Activated naive CD4-positive, alpha-beta T cell treated with anti-CD3 and anti-CD28 coated beads, Interleukin-2, amount 50 U/mL, for 72 hours (primary cell): ENCODE measurements around the gene BSND. TPM values are rescaled to one million over a fixed set of nuclear protein-coding genes. Genes with fewer than 3 reads are reported as not detected.
A peak's percentile ranks its signal among the peaks of the same experiment; 100 is the strongest.
"Not testable (repeated sequence)": the region's sequence is repeated elsewhere in the genome, so short reads cannot be mapped to it uniquely, and the experiment has no call there.

Experiments used
- ATAC-seq, 2 donors: fragments of 150-1000 bp; cut with Tn5 transposase; 2 replicates each; pipeline ENCODE4 v1.10.0; 2021; ENCODE audit warnings: mild to moderate bottlenecking in 2 of 2, moderate library complexity in 2 of 2
- DNase-seq, 2 donors: peaks; one replicate each; pipeline ENCODE4 v3.0.0; 2021 to 2022; ENCODE audit warnings: low spot score in 2 of 2
- H3K27ac Mint-ChIP-seq, 2 donors: one replicate each; pipeline ENCODE4 v1.8.0; 2022; ENCODE audit warnings: mild to moderate bottlenecking in 2 of 2, mixed read lengths in 2 of 2
- H3K36me3 Mint-ChIP-seq, 2 donors: one replicate each; pipeline ENCODE4 v1.8.0; 2022; ENCODE audit warnings: mixed read lengths in 2 of 2
- H3K9me3 Mint-ChIP-seq, 2 donors: one replicate each; pipeline ENCODE4 v1.8.0; 2022; ENCODE audit warnings: mixed read lengths in 2 of 2
- total RNA-seq, 2 donors: library from RNA; stranded (reverse); gene quantifications; one replicate each; pipeline ENCODE4 v1.2.3, GENCODE V29; 2022

BSND gene
- total RNA-seq, 2 donors from 2014 or later = 0.12 TPM; not detected in 1

DNA sequence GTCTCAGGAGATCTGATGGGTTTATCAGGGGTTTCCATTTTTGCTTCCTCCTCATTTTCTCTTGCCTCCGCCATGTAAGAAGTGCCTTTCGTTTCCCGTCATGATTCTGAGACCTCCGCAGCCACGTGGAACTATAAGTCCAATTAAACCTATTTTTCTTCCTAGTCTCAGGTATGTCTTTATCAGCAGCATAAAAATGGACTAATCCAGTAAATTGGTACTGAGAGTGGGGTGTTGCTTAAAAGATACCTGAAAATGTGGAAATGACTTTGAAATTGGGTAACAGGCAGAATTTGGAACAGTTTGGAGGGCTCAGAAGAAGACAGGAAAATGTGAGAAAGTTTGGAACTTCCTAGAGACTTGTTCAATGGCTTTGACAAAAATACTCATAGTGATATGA lies 32.4 kb downstream of the BSND start:
- H3K9me3 Mint-ChIP-seq, DNase-seq, ATAC-seq, H3K27ac Mint-ChIP-seq, H3K36me3 Mint-ChIP-seq: not testable (repeated sequence)

DNA sequence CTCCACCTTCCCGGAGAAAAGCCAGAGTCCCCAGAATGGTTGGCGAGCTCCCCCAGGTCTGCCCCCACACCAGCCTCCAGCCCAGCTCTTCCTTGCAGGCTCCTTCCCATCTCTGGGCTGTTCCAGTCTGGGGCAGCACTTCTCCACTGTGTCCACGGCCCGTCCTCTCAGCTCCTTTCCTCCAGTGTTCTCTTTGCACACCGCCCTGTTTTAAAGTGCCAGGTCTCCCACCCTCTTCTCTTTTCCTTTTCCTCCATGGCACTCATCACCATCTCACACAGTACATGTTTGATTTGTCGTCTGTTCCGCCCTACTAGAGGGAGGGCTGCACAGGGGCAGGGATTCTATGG lies 34.5 kb downstream of the BSND start:
- ATAC-seq (no peak), DNase-seq (no peak)
- Mint-ChIP-seq H3K27ac (peak overlapping the region in 1 of 2 donors; percentile 75), H3K36me3 (no peaks in the 10 kb centered on the region), H3K9me3 (no peaks in the 10 kb centered on the region)

DNA sequence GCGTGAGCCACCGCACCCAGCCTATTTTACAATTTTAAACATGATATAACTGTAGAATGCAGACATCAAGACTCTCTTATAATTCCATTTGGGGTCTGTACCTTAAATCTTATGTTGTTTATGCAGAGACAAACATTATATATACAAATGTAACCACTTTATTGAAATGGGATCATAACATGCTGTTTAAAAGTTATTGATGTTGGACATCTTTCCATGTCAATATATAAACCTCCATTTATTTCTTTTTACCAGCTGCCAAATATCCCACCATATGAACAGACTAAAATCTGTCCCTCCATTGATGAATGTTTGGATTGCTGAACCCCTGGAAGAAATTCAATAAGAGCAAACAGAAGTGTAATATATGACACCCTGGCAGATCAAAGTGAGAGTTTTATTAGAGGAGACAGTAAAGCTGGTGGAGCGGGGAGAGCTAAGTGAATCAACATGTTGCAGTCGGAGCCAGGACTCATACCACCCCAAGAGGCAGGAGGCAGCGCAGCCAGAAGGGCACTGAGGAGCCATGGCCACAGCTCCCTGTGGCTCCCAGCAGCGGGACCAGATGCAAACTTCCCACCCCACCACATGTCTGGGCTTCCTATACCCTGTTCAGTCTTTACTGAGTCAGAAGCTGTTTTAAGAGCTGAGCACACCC lies 35.9 kb downstream of the BSND start:
- Mint-ChIP-seq H3K36me3 (no peaks in the 10 kb centered on the region), H3K9me3 (no peaks in the 10 kb centered on the region), H3K27ac (no peak overlapping the region)
- DNase-seq (no peak), ATAC-seq (no peak)

DNA sequence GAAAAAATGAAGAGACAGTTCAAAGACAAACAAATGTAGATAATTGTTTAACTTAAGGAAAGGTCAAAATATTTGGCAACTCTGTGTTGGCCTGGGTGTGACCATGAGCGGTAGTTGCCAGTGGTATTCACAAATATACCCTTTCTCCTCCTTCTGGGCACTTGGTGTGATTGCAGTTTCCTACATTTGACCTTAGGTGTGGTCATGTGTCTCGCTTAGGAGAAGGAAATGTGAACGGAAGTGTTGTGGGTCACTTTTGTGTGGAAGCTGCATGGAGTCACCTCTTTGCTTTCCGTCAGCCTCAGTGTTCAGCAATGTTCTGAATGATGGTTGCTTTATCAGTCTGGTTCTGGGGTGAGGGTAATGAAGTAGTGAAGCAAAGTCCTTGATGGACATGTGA lies 37.2 kb downstream of the BSND start:
- ATAC-seq (no peak), DNase-seq (no peak)
- Mint-ChIP-seq H3K36me3 (no peaks in the 10 kb centered on the region), H3K27ac (no peak overlapping the region), H3K9me3 (no peaks in the 10 kb centered on the region)

DNA sequence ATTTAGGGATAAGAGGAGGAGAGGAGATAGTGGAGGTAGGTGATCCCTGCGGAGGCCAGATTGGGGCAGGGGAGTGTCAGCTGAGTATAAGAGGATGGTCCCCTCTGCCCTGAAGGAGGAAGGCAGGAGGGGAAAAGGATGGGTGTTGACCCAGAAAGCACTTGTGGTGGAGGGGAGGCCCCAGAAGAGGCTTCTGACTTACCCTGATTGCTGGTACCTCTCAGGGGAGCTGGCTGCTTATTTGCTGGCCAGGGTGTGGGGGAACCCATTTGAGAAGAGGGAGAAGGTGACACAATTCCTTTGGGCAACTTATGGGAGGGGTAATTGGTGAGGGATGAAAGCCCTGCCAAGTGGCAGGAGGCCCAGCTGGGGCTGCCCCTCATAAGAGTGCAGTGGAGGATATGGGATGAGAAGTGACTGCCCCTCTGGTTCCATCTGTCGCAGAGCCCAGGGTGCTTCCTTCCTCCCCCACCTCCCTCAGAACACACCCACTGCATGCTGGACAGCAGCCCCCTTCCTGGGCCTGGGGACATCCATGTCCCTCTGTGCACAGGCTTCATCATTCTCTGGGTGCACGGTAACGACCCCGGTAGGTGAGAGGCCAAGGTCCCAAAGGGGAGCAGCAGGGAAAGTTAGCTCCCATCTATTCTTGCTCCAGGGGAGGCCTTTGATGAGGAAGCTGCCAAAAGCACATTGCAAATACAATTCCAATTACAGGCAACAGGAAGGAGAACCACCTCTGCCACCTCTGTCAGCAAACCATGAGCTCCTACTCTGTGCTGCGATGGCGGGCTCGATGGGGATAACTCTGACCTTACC lies 39.2 kb downstream of the BSND start:
- Mint-ChIP-seq H3K36me3 (no peaks in the 10 kb centered on the region), H3K27ac (no peak overlapping the region), H3K9me3 (no peaks in the 10 kb centered on the region)
- ATAC-seq = no peak
- DNase-seq = no peak

DNA sequence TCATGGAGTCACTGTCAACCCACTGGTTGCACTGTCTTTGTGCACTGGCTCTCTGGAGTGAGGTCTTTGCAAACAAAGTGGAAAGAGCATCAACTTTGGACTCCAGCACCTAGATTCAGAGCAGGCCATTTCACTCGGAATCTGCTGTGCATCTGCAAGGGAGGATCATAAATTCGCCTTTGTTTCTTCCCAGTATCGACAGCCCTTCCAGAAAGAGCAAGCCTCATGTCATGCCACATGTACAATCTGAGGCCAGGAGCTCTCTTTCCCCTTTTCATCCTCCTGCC lies 39.8 kb downstream of the BSND start:
- H3K36me3 Mint-ChIP-seq = no peaks in the 10 kb centered on the region

DNA sequence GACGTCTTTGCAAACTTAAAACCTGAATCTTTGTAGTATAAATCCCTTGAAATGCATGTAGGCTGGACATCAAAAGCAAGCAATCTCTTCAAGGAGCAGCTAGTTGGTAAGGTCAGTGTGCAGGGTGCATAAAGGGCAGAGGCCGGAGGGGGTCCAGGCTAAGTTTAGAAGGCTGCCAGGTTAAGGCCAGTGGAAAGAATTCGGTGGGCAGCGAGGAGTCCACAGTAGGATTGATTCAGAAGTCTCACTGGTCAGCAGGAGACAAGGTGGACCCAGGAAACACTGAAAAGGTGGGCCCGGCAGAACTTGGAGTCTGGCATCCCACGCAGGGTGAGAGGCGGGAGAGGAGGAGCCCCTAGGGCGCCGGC lies 40.2 kb downstream of the BSND start:
- DNase-seq (no peak), ATAC-seq (no peak)
- H3K36me3 Mint-ChIP-seq = no peaks in the 10 kb centered on the region
- no peaks in the 10 kb centered on the region for H3K9me3 Mint-ChIP-seq
- H3K27ac Mint-ChIP-seq = no peak overlapping the region

More for the DNA sequence above, 39.8 kb downstream of the BSND start:
- Mint-ChIP-seq H3K27ac (no peak overlapping the region), H3K9me3 (no peaks in the 10 kb centered on the region)
- DNase-seq (no peak), ATAC-seq (no peak)

DNA sequence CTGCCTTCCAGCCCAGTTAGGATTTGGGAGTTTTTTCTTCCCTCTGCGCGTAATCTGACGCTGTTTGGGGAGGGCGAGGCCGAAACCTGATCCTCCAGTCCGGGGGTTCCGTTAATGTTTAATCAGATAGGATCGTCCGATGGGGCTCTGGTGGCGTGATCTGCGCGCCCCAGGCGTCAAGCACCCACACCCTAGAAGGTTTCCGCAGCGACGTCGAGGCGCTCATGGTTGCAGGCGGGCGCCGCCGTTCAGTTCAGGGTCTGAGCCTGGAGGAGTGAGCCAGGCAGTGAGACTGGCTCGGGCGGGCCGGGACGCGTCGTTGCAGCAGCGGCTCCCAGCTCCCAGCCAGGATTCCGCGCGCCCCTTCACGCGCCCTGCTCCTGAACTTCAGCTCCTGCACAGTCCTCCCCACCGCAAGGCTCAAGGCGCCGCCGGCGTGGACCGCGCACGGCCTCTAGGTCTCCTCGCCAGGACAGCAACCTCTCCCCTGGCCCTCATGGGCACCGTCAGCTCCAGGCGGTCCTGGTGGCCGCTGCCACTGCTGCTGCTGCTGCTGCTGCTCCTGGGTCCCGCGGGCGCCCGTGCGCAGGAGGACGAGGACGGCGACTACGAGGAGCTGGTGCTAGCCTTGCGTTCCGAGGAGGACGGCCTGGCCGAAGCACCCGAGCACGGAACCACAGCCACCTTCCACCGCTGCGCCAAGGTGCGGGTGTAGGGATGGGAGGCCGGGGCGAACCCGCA lies 40.8 kb downstream of the BSND start, which contains the start of gene PCSK9:
PCSK9 (plus strand) TSS at position 207 of the 741 bp plus-strand sequence; CDS start at position 497, 290 bp downstream.
- no peak for DNase-seq
- Mint-ChIP-seq H3K36me3 (no peaks in the 10 kb centered on the region), H3K27ac (no peak within 1 kb of the TSS), H3K9me3 (no peaks in the 10 kb centered on the region)
- ATAC-seq = peak in 1 of 2 donors; percentile 54

DNA sequence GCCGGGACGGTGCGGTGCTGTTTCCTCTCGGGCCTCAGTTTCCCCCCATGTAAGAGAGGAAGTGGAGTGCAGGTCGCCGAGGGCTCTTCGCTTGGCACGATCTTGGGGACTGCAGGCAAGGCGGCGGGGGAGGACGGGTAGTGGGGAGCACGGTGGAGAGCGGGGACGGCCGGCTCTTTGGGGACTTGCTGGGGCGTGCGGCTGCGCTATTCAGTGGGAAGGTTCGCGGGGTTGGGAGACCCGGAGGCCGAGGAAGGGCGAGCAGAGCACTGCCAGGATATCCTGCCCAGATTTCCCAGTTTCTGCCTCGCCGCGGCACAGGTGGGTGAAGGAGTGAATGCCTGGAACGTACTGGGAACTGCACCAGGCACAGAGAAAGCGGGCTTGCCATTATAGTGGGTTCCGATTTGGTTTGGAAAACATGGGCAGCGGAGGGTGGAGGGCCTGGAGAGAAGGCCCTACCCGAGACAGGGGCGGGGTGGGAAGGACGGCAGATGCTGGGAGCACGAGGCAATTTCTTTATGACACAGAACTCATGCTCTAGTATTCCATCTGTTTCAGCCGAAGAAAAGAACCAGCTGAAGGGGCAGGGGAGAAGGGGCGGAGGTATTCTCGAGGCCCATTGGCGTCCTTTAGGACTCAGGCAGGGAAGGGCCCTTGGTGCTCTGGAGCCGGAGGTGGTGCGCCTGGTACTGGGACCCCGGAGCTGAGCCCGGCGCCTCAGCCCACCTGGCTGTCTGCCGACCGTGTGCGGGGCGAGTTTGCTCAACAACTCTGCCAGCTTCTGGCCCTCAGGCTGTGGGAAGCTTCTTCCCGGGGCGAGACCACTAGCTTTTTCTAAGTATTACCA lies 41.6 kb downstream of the BSND start:
- Mint-ChIP-seq H3K9me3 (no peaks in the 10 kb centered on the region), H3K36me3 (no peaks in the 10 kb centered on the region), H3K27ac (no peak overlapping the region)
- no peak for DNase-seq
- no peak for ATAC-seq

DNA sequence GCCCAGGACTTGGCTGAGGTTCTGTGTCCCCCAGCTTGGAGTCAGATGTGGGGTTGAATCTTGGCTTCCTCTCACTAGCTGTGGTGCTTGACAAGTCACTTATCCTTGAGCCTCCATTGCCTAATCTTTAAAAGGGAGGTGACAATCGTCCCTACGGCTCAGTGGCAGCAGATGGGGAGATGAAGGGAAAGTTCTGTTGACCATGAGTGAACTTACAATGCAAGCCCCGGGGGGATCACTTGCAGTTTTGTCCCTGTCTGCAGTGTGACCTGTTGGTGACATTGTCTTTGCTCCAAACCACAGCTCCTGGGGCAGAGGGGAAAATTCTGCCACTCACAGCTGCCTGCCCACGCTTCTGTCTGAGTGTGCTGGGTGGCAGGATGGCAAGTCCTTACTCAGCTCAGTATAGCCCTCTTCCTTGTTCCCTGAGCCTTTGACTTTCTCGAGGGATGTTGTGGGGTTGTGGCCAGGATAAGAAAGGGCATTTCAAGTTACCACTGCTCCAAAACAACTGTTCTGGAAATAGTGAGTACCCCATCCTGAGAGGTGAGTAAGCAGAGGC lies 42.3 kb downstream of the BSND start:
- H3K9me3 Mint-ChIP-seq = no peaks in the 10 kb centered on the region
- ATAC-seq = peak in 1 of 2 donors; percentile 9
- no peaks in the 10 kb centered on the region for H3K36me3 Mint-ChIP-seq
- no peak overlapping the region for H3K27ac Mint-ChIP-seq
- DNase-seq = no peak

DNA sequence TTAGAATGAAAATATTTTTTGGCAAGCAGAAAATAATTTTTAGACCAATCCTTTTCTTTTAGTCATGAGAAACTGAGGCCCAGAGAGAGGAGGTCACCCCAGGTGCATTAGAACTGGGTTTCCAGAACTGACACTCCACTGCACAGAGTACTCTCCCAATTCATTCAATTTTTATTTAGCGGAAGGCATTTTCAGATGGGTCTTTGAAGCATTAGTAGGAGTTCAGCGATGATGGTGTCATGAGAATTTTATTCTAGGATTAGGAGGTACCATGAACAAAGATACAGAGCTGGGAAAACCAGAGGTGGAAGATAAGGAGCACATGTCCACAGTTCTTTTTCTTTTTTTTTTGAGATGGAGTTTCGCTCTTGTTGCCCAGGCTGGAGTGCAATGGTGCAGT lies 42.9 kb downstream of the BSND start:
- H3K9me3 Mint-ChIP-seq = no peaks in the 10 kb centered on the region
- no peaks in the 10 kb centered on the region for H3K36me3 Mint-ChIP-seq
- DNase-seq (no peak), ATAC-seq (no peak)
- H3K27ac Mint-ChIP-seq = no peak overlapping the region

DNA sequence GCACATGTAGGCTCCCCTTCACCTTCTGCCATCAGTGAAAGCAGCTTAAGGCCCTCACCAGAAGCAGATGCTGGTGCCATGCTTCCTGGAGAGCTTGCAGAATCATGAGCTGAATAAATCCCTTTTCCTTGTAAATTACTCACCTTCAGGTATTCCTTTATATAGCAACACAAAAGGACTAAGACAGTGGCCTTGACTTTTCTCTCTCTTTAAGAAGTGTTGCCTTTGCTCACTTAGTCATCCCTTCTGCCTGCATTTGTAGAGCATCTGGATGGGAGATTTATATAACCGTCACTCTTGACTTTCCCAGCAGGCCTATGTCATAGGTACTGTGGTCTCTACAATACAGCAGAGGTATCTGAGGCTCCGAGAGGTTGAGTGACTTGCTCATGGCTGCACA lies 44.3 kb downstream of the BSND start:
- no peak overlapping the region for H3K27ac Mint-ChIP-seq
- H3K36me3 Mint-ChIP-seq = no peaks in the 10 kb centered on the region
- DNase-seq = no peak
- no peak for ATAC-seq
- no peaks in the 10 kb centered on the region for H3K9me3 Mint-ChIP-seq

DNA sequence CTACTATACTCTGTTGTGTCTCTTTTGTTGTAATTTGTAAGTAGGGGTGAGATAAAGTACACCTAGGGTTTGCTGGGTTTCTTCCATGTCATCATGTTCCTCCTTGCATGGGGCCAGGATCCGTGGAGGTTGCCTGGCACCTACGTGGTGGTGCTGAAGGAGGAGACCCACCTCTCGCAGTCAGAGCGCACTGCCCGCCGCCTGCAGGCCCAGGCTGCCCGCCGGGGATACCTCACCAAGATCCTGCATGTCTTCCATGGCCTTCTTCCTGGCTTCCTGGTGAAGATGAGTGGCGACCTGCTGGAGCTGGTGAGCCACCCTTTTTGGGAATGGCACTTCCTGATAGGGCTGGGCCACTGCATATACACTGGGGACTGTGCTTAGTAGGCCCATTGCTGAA lies 45.0 kb downstream of the BSND start:
- ATAC-seq (no peak), DNase-seq (no peak)
- no peaks in the 10 kb centered on the region for H3K36me3 Mint-ChIP-seq
- H3K9me3 Mint-ChIP-seq = no peaks in the 10 kb centered on the region
- H3K27ac Mint-ChIP-seq = no peak overlapping the region

DNA sequence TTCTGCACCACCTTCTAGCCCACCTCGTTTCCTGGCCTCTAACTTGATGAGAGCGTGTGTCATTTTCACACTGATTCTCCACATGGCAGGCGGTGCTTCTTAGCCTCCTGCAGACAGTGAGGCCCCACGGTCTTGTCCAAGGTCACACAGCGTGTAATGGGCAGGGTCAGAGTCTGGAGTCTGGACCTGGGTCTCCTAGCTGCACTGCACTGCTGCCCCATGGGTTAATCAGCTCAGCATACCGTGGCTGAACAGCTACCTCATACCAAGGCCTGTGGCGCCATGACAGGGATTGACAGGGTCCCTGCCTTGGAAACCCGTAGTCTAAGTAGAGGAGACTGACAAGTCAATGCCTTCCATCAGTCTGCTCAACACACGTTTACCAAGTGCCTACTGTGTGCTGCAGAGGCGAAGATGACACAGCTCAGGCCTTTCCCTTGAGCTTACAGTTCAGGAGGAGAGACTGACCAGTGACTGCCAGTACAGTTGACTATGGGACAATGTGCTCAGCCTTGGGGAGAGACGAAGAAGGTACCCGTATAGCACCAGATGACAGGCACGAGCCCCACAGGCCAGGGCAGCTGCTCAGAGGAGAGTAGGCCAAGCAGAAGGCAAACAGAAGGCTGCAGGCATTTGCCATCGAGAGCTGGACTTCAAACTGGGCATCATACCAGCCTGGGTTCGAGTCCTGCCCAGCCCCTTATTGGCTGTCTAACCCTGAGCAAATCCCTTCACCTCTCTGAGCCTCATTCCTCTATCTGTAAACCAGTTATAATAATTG lies 46.1 kb downstream of the BSND start:
- Mint-ChIP-seq H3K9me3 (no peaks in the 10 kb centered on the region), H3K36me3 (no peaks in the 10 kb centered on the region), H3K27ac (no peak overlapping the region)
- DNase-seq = no peak
- ATAC-seq = no peak

DNA sequence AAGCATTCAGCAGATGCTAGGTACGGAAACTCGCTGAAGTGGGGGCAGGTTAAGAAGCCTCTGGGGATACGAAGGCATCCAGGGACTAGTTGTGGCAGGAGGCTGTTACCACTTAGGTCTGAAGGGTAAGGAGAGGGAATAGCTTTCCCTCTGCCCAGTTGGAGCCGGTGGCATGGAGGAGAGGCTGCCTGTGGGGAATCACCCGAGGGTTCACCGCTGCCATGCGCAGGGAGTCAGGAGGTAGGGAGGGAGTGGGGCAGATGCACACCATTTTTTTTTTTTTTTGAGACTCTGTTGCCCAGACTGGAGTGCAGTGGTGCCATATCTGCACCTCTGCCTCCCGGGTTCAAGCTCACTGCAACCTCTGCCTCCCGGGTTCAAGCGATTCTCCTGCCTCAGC lies 46.7 kb downstream of the BSND start:
- Mint-ChIP-seq H3K9me3 (no peaks in the 10 kb centered on the region), H3K27ac (no peak overlapping the region), H3K36me3 (no peaks in the 10 kb centered on the region)
- no peak for DNase-seq
- ATAC-seq = no peak

DNA sequence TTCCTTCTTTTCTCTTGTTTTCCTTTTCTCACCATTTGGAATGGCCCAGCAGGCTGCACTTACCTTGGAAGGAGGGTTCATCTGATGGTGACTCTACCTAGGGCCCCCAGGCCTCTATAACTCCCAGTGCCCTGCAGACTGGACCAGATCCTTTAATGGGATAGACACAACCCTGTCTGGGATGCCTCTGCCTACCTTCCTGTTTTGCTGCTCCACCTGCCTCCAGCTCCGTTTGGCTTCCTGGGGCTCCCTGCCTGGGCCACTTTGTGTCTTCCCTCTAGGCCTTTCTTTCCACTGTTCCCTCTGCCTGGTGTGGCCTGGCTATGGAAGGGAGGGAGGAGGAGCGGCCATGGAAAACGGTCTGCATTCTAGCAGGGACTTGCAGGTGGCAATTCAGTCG lies 48.1 kb downstream of the BSND start:
- no peak for DNase-seq
- no peaks in the 10 kb centered on the region for H3K36me3 Mint-ChIP-seq
- ATAC-seq = no peak
- no peak overlapping the region for H3K27ac Mint-ChIP-seq
- no peaks in the 10 kb centered on the region for H3K9me3 Mint-ChIP-seq
